Measurements from ENCODE around the gene SBF2.

Gene SBF2

GRCh38 chr11:10087186-10087922 is 206.7 kb downstream of the SBF2 start:
- Histone ChIP-seq H3K27ac (ENCODE audit: low read depth, low read length, poor library complexity, severe bottlenecking) (no peak overlapping the region), H3K79me2 (ENCODE audit: insufficient read depth, low read length) (no peaks in the 10 kb centered on the region), H3K4me1 (ENCODE audit: insufficient read depth, low read length, severe bottlenecking) (peaks cover 20% of the 10 kb centered on the region), H3K36me3 (ENCODE audit: insufficient read depth, low read length) (no peaks in the 10 kb centered on the region), H3K9me3 (ENCODE audit: low read length) (0 out of 2 replicates have a peak, but pooled peaks cover 3% of the 10 kb centered on the region), H2AFZ (ENCODE audit: low read length) (no peak overlapping the region), H3F3A (ENCODE audit: insufficient read depth, low read length) (no peaks in the 10 kb centered on the region), H3K9me2 (ENCODE audit: low read depth, low read length) (no peaks in the 10 kb centered on the region), H4K20me1 (ENCODE audit: insufficient read depth, low read length) (no peaks in the 10 kb centered on the region), H3K27me3 (ENCODE audit: insufficient read depth, low read length) (no peaks in the 10 kb centered on the region), H3K4me3 (ENCODE audit: low read depth, low read length, poor library complexity, severe bottlenecking) (no peak overlapping the region), H3K9ac (ENCODE audit: low read length) (no peak overlapping the region), H3K4me2 (ENCODE audit: low read length) (no peak overlapping the region)
- TF ChIP-seq CTCF (IDR thresholded peaks at IDR 0.05; ENCODE audit: low read length) (no peak), EZH2 (IDR thresholded peaks at IDR 0.05; ENCODE audit: borderline replicate concordance, low read length) (no peak)

GRCh38 chr11:10080138-10080537 is 213.9 kb downstream of the SBF2 start:
- no peak overlapping the region for H3K9ac ChIP-seq (ENCODE audit: low read length)
- no peak overlapping the region for H3K4me2 ChIP-seq (ENCODE audit: low read length)
- no peaks in the 10 kb centered on the region for H3K36me3 ChIP-seq (ENCODE audit: insufficient read depth, low read length)
- no peaks in the 10 kb centered on the region for H4K20me1 ChIP-seq (ENCODE audit: insufficient read depth, low read length)
- H3K9me3 ChIP-seq (ENCODE audit: low read length) = peaks cover 7% of the 10 kb centered on the region
- TF ChIP-seq EZH2 (IDR thresholded peaks at IDR 0.05; ENCODE audit: borderline replicate concordance, low read length) (no peak), CTCF (IDR thresholded peaks at IDR 0.05; ENCODE audit: low read length) (no peak)
- H3F3A ChIP-seq (ENCODE audit: insufficient read depth, low read length) = no peaks in the 10 kb centered on the region
- H3K4me3 ChIP-seq (ENCODE audit: low read depth, low read length, poor library complexity, severe bottlenecking) = no peak overlapping the region
- peaks cover 1% of the 10 kb centered on the region for H3K4me1 ChIP-seq (ENCODE audit: insufficient read depth, low read length, severe bottlenecking)
- H3K27me3 ChIP-seq (ENCODE audit: insufficient read depth, low read length) = no peaks in the 10 kb centered on the region
- no peak overlapping the region for H3K27ac ChIP-seq (ENCODE audit: low read depth, low read length, poor library complexity, severe bottlenecking)
- no peaks in the 10 kb centered on the region for H3K9me2 ChIP-seq (ENCODE audit: low read depth, low read length)
- no peak overlapping the region for H2AFZ ChIP-seq (ENCODE audit: low read length)
- H3K79me2 ChIP-seq (ENCODE audit: insufficient read depth, low read length) = no peaks in the 10 kb centered on the region

- Histone ChIP-seq H3F3A (ENCODE audit: insufficient read depth, low read length) (no peaks in the 10 kb centered on the region), H3K9me3 (ENCODE audit: low read length) (peaks cover 4% of the 10 kb centered on the region), H3K79me2 (ENCODE audit: insufficient read depth, low read length) (no peaks in the 10 kb centered on the region), H3K4me3 (ENCODE audit: low read depth, low read length, poor library complexity, severe bottlenecking) (no peak overlapping the region), H2AFZ (ENCODE audit: low read length) (no peak overlapping the region), H4K20me1 (ENCODE audit: insufficient read depth, low read length) (no peaks in the 10 kb centered on the region), H3K9me2 (ENCODE audit: low read depth, low read length) (no peaks in the 10 kb centered on the region), H3K27ac (ENCODE audit: low read depth, low read length, poor library complexity, severe bottlenecking) (no peak overlapping the region), H3K36me3 (ENCODE audit: insufficient read depth, low read length) (no peaks in the 10 kb centered on the region), H3K4me1 (ENCODE audit: insufficient read depth, low read length, severe bottlenecking) (no peaks in the 10 kb centered on the region), H3K27me3 (ENCODE audit: insufficient read depth, low read length) (no peaks in the 10 kb centered on the region), H3K9ac (ENCODE audit: low read length) (no peak overlapping the region), H3K4me2 (ENCODE audit: low read length) (no peak overlapping the region)
- TF ChIP-seq EZH2 (IDR thresholded peaks at IDR 0.05; ENCODE audit: borderline replicate concordance, low read length) (no peak), CTCF (IDR thresholded peaks at IDR 0.05; ENCODE audit: low read length) (peak; percentile 83)
These were observed 217.4 kb downstream of the SBF2 start for GRCh38 chr11:10076458-10077141.

Data from OCI-LY1 (cell line).